Measurements from ENCODE around the gene FUOM. TPM values are rescaled to one million over a fixed set of nuclear protein-coding genes. Genes with fewer than 3 reads are reported as not detected.

Gene FUOM
- total RNA-seq, 4 donors from 2014 or later = 6.7 to 17.7 (median 12.5) TPM

DNA sequence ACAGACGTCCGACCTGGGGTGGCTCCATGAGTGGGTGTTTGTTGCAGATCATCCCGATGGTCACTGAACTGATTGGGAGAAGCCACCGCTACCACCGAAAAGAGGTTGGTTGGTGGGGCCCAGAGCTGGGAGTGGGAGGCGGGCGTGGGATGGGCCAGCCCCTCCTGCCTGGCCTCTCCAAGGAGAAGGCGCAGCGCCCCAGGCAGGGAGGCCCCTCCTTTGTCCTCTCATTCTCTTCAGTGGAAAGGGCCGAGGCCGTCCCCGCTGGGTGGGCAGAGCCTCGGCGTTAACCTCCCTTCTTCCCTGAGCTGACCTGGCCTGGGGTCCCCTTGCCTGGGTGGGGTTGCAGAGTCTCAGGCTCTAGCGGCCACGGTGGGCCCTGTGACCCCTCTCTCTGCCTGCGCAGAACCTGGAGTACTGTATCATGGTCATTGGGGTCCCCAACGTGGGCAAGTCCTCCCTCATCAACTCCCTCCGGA lies 41.3 kb upstream of the FUOM start:
- TF ChIP-seq CTCF (IDR thresholded peaks at IDR 0.05) (no peak), POLR2A (IDR thresholded peaks at IDR 0.05) (no peak)
- Histone ChIP-seq H3K27me3 (no peaks in the 10 kb centered on the region), H3K4me3 (no peak overlapping the region), H3K4me1 (peaks cover 4 to 20% (median 8%) of the 10 kb centered on the region in 3 donors), H3K27ac (no peak overlapping the region), H3K36me3 (peaks cover 11 to 87% (median 18%) of the 10 kb centered on the region in 3 donors), H3K9me3 (no peaks in the 10 kb centered on the region)
- WGBS, 2 donors = 91 to 100% methylated on average over 3 to 6 of the region's 19 CpGs
- DNase-seq = no peak
- intact Hi-C loops (cut with DNase I) = no loop called here

- peaks cover 11 to 76% (median 18%) of the 10 kb centered on the region in 3 donors for H3K36me3 ChIP-seq
- TF ChIP-seq CTCF (IDR thresholded peaks at IDR 0.05) = no peak
- TF ChIP-seq POLR2A (IDR thresholded peaks at IDR 0.05) = no peak
- DNase-seq = no peak
- no peaks in the 10 kb centered on the region for H3K27me3 ChIP-seq
- H3K27ac ChIP-seq = no peak overlapping the region
- WGBS, 2 donors = 89 to 96% methylated on average over 5 to 6 of the region's 7 CpGs
- intact Hi-C loops (cut with DNase I) = no loop called here
- no peak overlapping the region for H3K4me3 ChIP-seq
- no peaks in the 10 kb centered on the region for H3K9me3 ChIP-seq
- H3K4me1 ChIP-seq = peaks cover 4 to 28% (median 12%) of the 10 kb centered on the region in 3 donors
These were observed 40.1 kb upstream of the FUOM start for GRCh38 chr10:133397938-133398337.

DNA sequence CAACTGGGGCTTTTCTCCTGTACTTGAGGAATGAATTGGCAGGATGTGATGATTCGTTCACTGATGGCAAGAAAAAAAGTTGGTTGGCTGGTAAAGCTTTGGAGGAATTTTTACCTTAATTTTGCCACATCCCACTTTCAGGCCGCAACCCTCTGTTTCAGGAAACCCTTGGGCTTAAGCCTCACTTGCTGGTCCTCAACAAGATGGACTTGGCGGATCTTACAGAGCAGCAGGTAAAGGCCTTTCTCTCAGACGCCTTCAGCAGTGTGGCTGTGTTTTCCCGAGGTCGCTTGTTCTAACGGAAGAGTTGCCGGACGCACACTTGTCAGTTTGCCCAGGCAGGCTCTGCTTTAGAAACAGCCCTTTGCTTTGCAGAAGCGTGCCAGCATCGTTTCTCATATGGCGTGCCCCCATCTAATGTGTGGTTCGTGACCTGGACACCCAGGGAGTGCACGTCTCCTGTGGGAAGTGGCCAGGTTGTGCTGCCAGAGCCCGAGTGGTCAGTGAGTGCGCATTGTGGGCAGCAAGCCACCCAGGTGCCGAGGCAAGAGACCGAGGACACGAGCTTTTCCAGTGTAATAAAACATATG lies 38.3 kb upstream of the FUOM start:
- no peaks in the 10 kb centered on the region for H3K9me3 ChIP-seq
- no peaks in the 10 kb centered on the region for H3K27me3 ChIP-seq
- no peak overlapping the region for H3K4me3 ChIP-seq
- no peak for DNase-seq
- whole genome bisulfite sequencing, 2 donors = 89 to 90% methylated on average over 14 to 19 of the region's 19 CpGs
- peaks cover 0 to 67% (median 15%) of the 10 kb centered on the region in 3 donors for H3K36me3 ChIP-seq
- no peak overlapping the region for H3K27ac ChIP-seq
- intact Hi-C loops (cut with DNase I) = no loop called here
- H3K4me1 ChIP-seq = peaks cover 4 to 29% (median 12%) of the 10 kb centered on the region in 3 donors
- TF ChIP-seq POLR2A (IDR thresholded peaks at IDR 0.05) (no peak), CTCF (IDR thresholded peaks at IDR 0.05) (no peak)

- Histone ChIP-seq H3K4me3 (peak overlapping the region; percentile 62 to 84 (median 82)), H3K27ac (peak overlapping the region; percentile 88 to 92 (median 89)), H3K27me3 (no peaks in the 10 kb centered on the region), H3K9me3 (no peaks in the 10 kb centered on the region), H3K36me3 (peaks cover 0 to 60% (median 15%) of the 10 kb centered on the region in 3 donors), H3K4me1 (peaks cover 4 to 34% (median 12%) of the 10 kb centered on the region in 3 donors)
- TF ChIP-seq POLR2A (IDR thresholded peaks at IDR 0.05) (no peak), CTCF (IDR thresholded peaks at IDR 0.05) (no peak)
- 37 to 53% methylated on average over 7 to 20 of the region's 21 CpGs for WGBS, 2 donors
- no peak for DNase-seq
- intact Hi-C loops (cut with DNase I) = no loop called here
These were observed 37.0 kb upstream of the FUOM start for GRCh38 chr10:133394801-133395221.

- H3K4me1 ChIP-seq = peaks cover 4 to 34% (median 12%) of the 10 kb centered on the region in 3 donors
- 0 to 2% methylated on average over 3 to 12 of the region's 69 CpGs for WGBS, 2 donors
- peaks cover 0 to 59% (median 10%) of the 10 kb centered on the region in 3 donors for H3K36me3 ChIP-seq
- intact Hi-C loops (cut with DNase I) = no loop called here
- peak within 1 kb of the TSS; percentile 62 to 84 (median 82) for H3K4me3 ChIP-seq
- H3K27ac ChIP-seq = peak within 1 kb of the TSS; percentile 88 to 92 (median 89)
- H3K9me3 ChIP-seq = no peaks in the 10 kb centered on the region
- no peak for DNase-seq
- no peaks in the 10 kb centered on the region for H3K27me3 ChIP-seq
- TF ChIP-seq POLR2A (IDR thresholded peaks at IDR 0.05) (peak in 3 of 4 donors; percentile 44 to 76 (median 67)), CTCF (IDR thresholded peaks at IDR 0.05) (peak in 4 of 6 experiments; percentile 20 to 59 (median 36))
These were observed 36.3 kb upstream of the FUOM start, which contains the start of gene MTG1 for GRCh38 chr10:133394064-133394663. TSS of gene MTG1 (plus strand) at chr10:133394157. CDS start at chr10:133394221, 64 bp downstream.
